HCT116 (cell line): ENCODE measurements around the gene ZFAND6. TPM values are rescaled to one million over a fixed set of nuclear protein-coding genes. Genes with fewer than 3 reads are reported as not detected.

Source experiments
- ATAC-seq: fragments of 200-7000 bp; cut with Tn5 transposase; 2 replicates; pipeline ENCODE4 v1.9.1; 2020; ENCODE audit warnings: mild to moderate bottlenecking, moderate library complexity
- BruUV-seq: library from RNA; stranded (reverse); fragments of 400-500 nt; replicated peaks from 2 replicates; lab custom pipeline; 2021; lab: Mats Ljungman, UMichigan
- CTCF ChIA-PET: fragments of 300-600 bp; sonication (Branson Sonifier 250); formaldehyde crosslinking; loops from one replicate; lab custom pipeline; 2021; ENCODE audit warnings: antibody characterized with exemption; lab: Charles Lee
- POLR2A ChIA-PET: fragments of 300-600, 350-600 bp; sonication (Branson Sonifier 250); formaldehyde crosslinking; loops from one replicate; lab custom pipeline; 2021; ENCODE audit warnings: antibody characterized with exemption; lab: Charles Lee
- RAD21 ChIA-PET, 2 experiments: fragments of 300-600 bp; sonication (Branson Sonifier 250); formaldehyde crosslinking; loops; one replicate each; lab custom pipeline; 2023; ENCODE audit warnings: low total read pairs in 2 of 2; ENCODE audit not compliant: uncharacterized antibody in 2 of 2, unreplicated experiment in 2 of 2, low non-redundant PET in 1 of 2; lab: Charles Lee
- DNase-seq: peaks from one replicate; pipeline ENCODE4 v3.0.0-alpha.2; 2010; ENCODE audit warnings: low read depth, low spot score
- H2AFZ ChIP-seq: fragments of 200-600 bp; shearing (Covaris generic), sonication (generic); 2 replicates; pipeline ENCODE4 v1.6.1; 2017; ENCODE audit warnings: low read depth, mixed run types, mixed read lengths, antibody characterized with exemption, low read length; ENCODE audit not compliant: poor library complexity, severe bottlenecking
- H3K27ac ChIP-seq: 2 replicates; pipeline ENCODE4 v1.5.1; 2012; ENCODE audit warnings: low read depth, low read length
- H3K27me3 ChIP-seq: fragments of 200-600 bp; sonication (generic); 2 replicates; pipeline ENCODE4 v1.6.1; 2016; ENCODE audit warnings: mixed run types, low read length, mixed read lengths; ENCODE audit not compliant: insufficient read depth
- H3K36me3 ChIP-seq, 2 experiments: fragments of 200-500 bp in 1 of 2; fragments of 200-600 bp in 1 of 2; sonication (Bioruptor generic) in 1 of 2; sonication (generic) in 1 of 2; 2 replicates each; pipeline versions ENCODE4 v1.5.1 to v1.6.1; 2014 to 2016; ENCODE audit warnings: low read length in 2 of 2, inconsistent platforms in 1 of 2, mixed read lengths in 1 of 2, mixed run types in 1 of 2; ENCODE audit not compliant: insufficient read depth in 2 of 2, control insufficient read depth in 1 of 2
- H3K4me1 ChIP-seq, 2 experiments: fragments of 200-600 bp in 1 of 2; sonication (generic) in 1 of 2; 2 replicates each; pipeline versions ENCODE4 v1.5.1 to v1.6.1; 2012 to 2017; ENCODE audit warnings: low read length in 2 of 2, inconsistent platforms in 1 of 2, mild to moderate bottlenecking in 1 of 2, mixed read lengths in 1 of 2, mixed run types in 1 of 2, moderate library complexity in 1 of 2; ENCODE audit not compliant: insufficient read depth in 2 of 2, control insufficient read depth in 1 of 2
- H3K4me2 ChIP-seq: fragments of 200-600 bp; sonication (generic); 2 replicates; pipeline ENCODE4 v1.6.1; 2017; ENCODE audit warnings: mixed run types, low read length, mixed read lengths
- H3K4me3 ChIP-seq, 2 experiments: fragments of 200-600 bp in 1 of 2; sonication (generic) in 1 of 2; replicated peaks in 1 of 2; 2 replicates each; pipeline ENCODE4 v1.5.1; 2011 to 2016; ENCODE audit warnings: low read length in 2 of 2, control low read depth in 1 of 2, low read depth in 1 of 2, mild to moderate bottlenecking in 1 of 2, mixed read lengths in 1 of 2, mixed run types in 1 of 2
- H3K79me2 ChIP-seq: fragments of 200-600 bp; sonication (generic); 2 replicates; pipeline ENCODE4 v1.6.1; 2017; ENCODE audit warnings: mild to moderate bottlenecking, mixed run types, low read length, moderate library complexity, mixed read lengths; ENCODE audit not compliant: insufficient read depth
- H3K9ac ChIP-seq: fragments of 200-600 bp; sonication (generic); 2 replicates; pipeline ENCODE4 v1.6.1; 2016; ENCODE audit warnings: low read length, mixed read lengths
- H3K9me2 ChIP-seq: fragments of 200-600 bp; sonication (generic), shearing (Covaris generic); 2 replicates; pipeline ENCODE4 v1.6.1; 2017; ENCODE audit warnings: mixed run types, mild to moderate bottlenecking, moderate library complexity; ENCODE audit not compliant: insufficient read depth
- H3K9me3 ChIP-seq, 2 experiments: fragments of 200-500 bp in 1 of 2; fragments of 200-600 bp in 1 of 2; sonication (Bioruptor generic) in 1 of 2; sonication (generic) in 1 of 2; 2 replicates each; pipeline ENCODE4 v1.6.1; 2014 to 2017; ENCODE audit warnings: low read length in 2 of 2, mixed read lengths in 2 of 2, inconsistent platforms in 1 of 2, low read depth in 1 of 2, mild to moderate bottlenecking in 1 of 2, mixed run types in 1 of 2, moderate library complexity in 1 of 2; ENCODE audit not compliant: control insufficient read depth in 1 of 2, insufficient read depth in 1 of 2
- H4K20me1 ChIP-seq: fragments of 200-600 bp; sonication (generic), shearing (Covaris generic); 2 replicates; pipeline ENCODE4 v1.6.1; 2017; ENCODE audit warnings: mixed run types, mild to moderate bottlenecking, moderate library complexity; ENCODE audit not compliant: insufficient read depth
- CBX3 ChIP-seq: IDR thresholded peaks from 2 replicates; pipeline ENCODE4 v1.6.1; 2012; ENCODE audit warnings: low read depth
- CTCF ChIP-seq, 3 experiments: fragments of 200-600 bp in 1 of 3; sonication (generic) in 1 of 3; IDR thresholded peaks in 2 of 3; conservative IDR thresholded peaks in 1 of 3; 2 replicates each; pipeline ENCODE4 v1.5.1; 2012 to 2017; ENCODE audit warnings: low read depth in 2 of 3, low read length in 2 of 3, antibody characterized with exemption in 1 of 3, borderline replicate concordance in 1 of 3, control low read depth in 1 of 3, mild to moderate bottlenecking in 1 of 3, mixed read lengths in 1 of 3, mixed run types in 1 of 3, moderate library complexity in 1 of 3; ENCODE audit not compliant: insufficient read depth in 1 of 3
- EGR1 ChIP-seq: IDR thresholded peaks from 2 replicates; pipeline ENCODE4 v1.6.1; 2012; ENCODE audit warnings: low read depth
- ELF1 ChIP-seq: IDR thresholded peaks from 2 replicates; pipeline ENCODE4 v1.6.1; 2012; ENCODE audit warnings: low read depth, borderline replicate concordance
- EZH2phosphoT487 ChIP-seq: fragments of 200-600 bp; IDR thresholded peaks from 2 replicates; pipeline ENCODE4 v1.6.1; 2018; ENCODE audit warnings: antibody characterized with exemption, borderline replicate concordance
- FOSL1 ChIP-seq: IDR thresholded peaks from 2 replicates; pipeline ENCODE4 v1.6.1; 2012; ENCODE audit warnings: low read depth
- JUND ChIP-seq: IDR thresholded peaks from 2 replicates; pipeline ENCODE4 v1.6.1; 2012
- MAX ChIP-seq: IDR thresholded peaks from 2 replicates; pipeline ENCODE4 v1.6.1; 2012
- POLR2A ChIP-seq: IDR thresholded peaks from 2 replicates; pipeline ENCODE4 v1.7.0; 2011; ENCODE audit warnings: borderline replicate concordance; ENCODE audit not compliant: insufficient read depth, insufficient read length; ENCODE audit errors: extremely low read depth
- POLR2AphosphoS5 ChIP-seq: IDR thresholded peaks from 2 replicates; pipeline ENCODE4 v1.6.1; 2011; ENCODE audit warnings: mild to moderate bottlenecking, low read depth, low read length, moderate library complexity
- RAD21 ChIP-seq: IDR thresholded peaks from 2 replicates; pipeline ENCODE4 v1.6.1; 2012; ENCODE audit warnings: low read depth, mild to moderate bottlenecking
- REST ChIP-seq: IDR thresholded peaks from 2 replicates; pipeline ENCODE4 v1.6.1; 2012; ENCODE audit warnings: low read depth
- SIN3A ChIP-seq: IDR thresholded peaks from 2 replicates; pipeline ENCODE4 v1.6.1; 2012; ENCODE audit warnings: low read depth
- SP1 ChIP-seq: IDR thresholded peaks from 2 replicates; pipeline ENCODE4 v1.6.1; 2012; ENCODE audit warnings: low read depth
- SRF ChIP-seq: IDR thresholded peaks from 2 replicates; pipeline ENCODE4 v1.6.1; 2012; ENCODE audit warnings: low read depth
- YY1 ChIP-seq: IDR thresholded peaks from 2 replicates; pipeline ENCODE4 v1.6.1; 2011; ENCODE audit warnings: low read length, low read depth, moderate library complexity, mild to moderate bottlenecking; ENCODE audit not compliant: insufficient replicate concordance; ENCODE audit errors: extremely low read depth
- ZBTB33 ChIP-seq: IDR thresholded peaks from 2 replicates; pipeline ENCODE4 v1.6.1; 2011; ENCODE audit warnings: mild to moderate bottlenecking, low read length, moderate library complexity; ENCODE audit not compliant: insufficient replicate concordance; ENCODE audit errors: extremely low read depth
- ZNF274 ChIP-seq: fragments of 200-500 bp; sonication (Bioruptor generic); IDR thresholded peaks from 2 replicates; pipeline ENCODE4 v1.6.1; 2014; ENCODE audit warnings: mild to moderate bottlenecking, low read depth, low read length, inconsistent platforms
- intact Hi-C: fragments of 100-400 bp; cut with micrococcal nuclease; formaldehyde crosslinking; loops from 2 replicates; pipeline ENCODE4 v1.10.0; 2022
- total RNA-seq: library from RNA; stranded (reverse); gene quantifications from one replicate; pipeline ENCODE4 v1.2.1, GENCODE V29; 2021; ENCODE audit not compliant: unreplicated experiment

Gene ZFAND6
- total RNA-seq, 1 experiment from 2014 or later: 51.3 TPM

- ATAC-seq: no peak
- POLR2A ChIA-PET: no interaction called here
- Histone ChIP-seq H3K27me3 (no peaks in the 10 kb centered on the region), H3K79me2 (peaks cover 22% of the 10 kb centered on the region), H3K9me3 (no peaks in the 10 kb centered on the region), H2AFZ (no peak overlapping the region), H3K4me1 (peaks cover 9 to 30% of the 10 kb centered on the region in 2 experiments; a peak in 3 of 4 replicates)
- CTCF ChIA-PET: no interaction called here
- no TSS peak for BruUV-seq
- no peak for TF ChIP-seq CTCF (IDR thresholded peaks at IDR 0.05 in 2 of 3, conservative IDR thresholded peaks at IDR 0.05 in 1 of 3; ENCODE audit: borderline replicate concordance in 1 of 3, insufficient read depth in 1 of 3, low read depth in 2 of 3, low read length in 2 of 3)
- TF ChIP-seq JUND: no peak
- no peak for TF ChIP-seq SRF
- no peak for TF ChIP-seq ZNF274
- no peak for TF ChIP-seq SP1
- no peak for TF ChIP-seq POLR2A
- no peak for TF ChIP-seq EZH2phosphoT487
- no peak for TF ChIP-seq CBX3
- no peak for TF ChIP-seq FOSL1
- no peak for TF ChIP-seq SIN3A
- no peak for TF ChIP-seq REST
- no peak for TF ChIP-seq POLR2AphosphoS5
- TF ChIP-seq RAD21: no peak
- no peak for TF ChIP-seq YY1
- no peak for TF ChIP-seq EGR1
- no peak for TF ChIP-seq ZBTB33
- TF ChIP-seq ELF1: no peak
- no peak for TF ChIP-seq MAX
- TF ChIP-seq, all 23 proteins: peak for 0
- Histone ChIP-seq H4K20me1 (no peaks in the 10 kb centered on the region), H3K4me3 (no peak overlapping the region), H3K4me2 (no peak overlapping the region), H3K27ac (no peak overlapping the region), H3K9ac (no peak overlapping the region), H3K36me3 (no peaks in the 10 kb centered on the region), H3K9me2 (no peaks in the 10 kb centered on the region)
- intact Hi-C loops: no loop called here
- RAD21 ChIA-PET: no interaction called here
- no peak for DNase-seq
Observed at GRCh38 chr15:80107774-80108173, 48.3 kb downstream of the ZFAND6 start.
